Neuronal stem cell (in vitro differentiated cells): ENCODE results near the gene PIK3CD.

ENCODE experiments used
- DNase-seq: peaks from one replicate; pipeline ENCODE4 v3.0.0-alpha.2; 2013; ENCODE audit warnings: low spot score
- H2AFZ ChIP-seq: one replicate; pipeline ENCODE4 v1.6.1; 2013; ENCODE audit warnings: mild to moderate bottlenecking, low read length, inconsistent platforms
- H2AK5ac ChIP-seq: 2 replicates; pipeline ENCODE4 v1.6.1; 2013; ENCODE audit warnings: low read depth, mild to moderate bottlenecking, inconsistent platforms, low read length, moderate library complexity, mixed read lengths
- H2BK120ac ChIP-seq: 2 replicates; pipeline ENCODE4 v1.6.1; 2013; ENCODE audit warnings: low read depth, mild to moderate bottlenecking, inconsistent platforms, low read length, moderate library complexity, mixed read lengths
- H2BK12ac ChIP-seq: one replicate; pipeline ENCODE4 v1.6.1; 2013; ENCODE audit warnings: low read length, inconsistent platforms
- H2BK15ac ChIP-seq: 2 replicates; pipeline ENCODE4 v1.6.1; 2013; ENCODE audit warnings: mild to moderate bottlenecking, low read length, inconsistent platforms, mixed read lengths
- H2BK5ac ChIP-seq: one replicate; pipeline ENCODE4 v1.6.1; 2013; ENCODE audit warnings: inconsistent platforms, mild to moderate bottlenecking, low read length, moderate library complexity
- H3K14ac ChIP-seq: one replicate; pipeline ENCODE4 v1.6.1; 2013; ENCODE audit warnings: low read length, inconsistent platforms
- H3K18ac ChIP-seq: 2 replicates; pipeline ENCODE4 v1.6.1; 2013; ENCODE audit warnings: low read length, inconsistent platforms
- H3K23ac ChIP-seq: 2 replicates; pipeline ENCODE4 v1.6.1; 2013; ENCODE audit warnings: low read depth, mild to moderate bottlenecking, mixed read lengths, low read length, inconsistent platforms; ENCODE audit not compliant: poor library complexity
- H3K27ac ChIP-seq: replicated peaks from 3 replicates; pipeline ENCODE4 v1.5.1; 2013; ENCODE audit warnings: low read length, inconsistent platforms
- H3K27me3 ChIP-seq, 3 experiments: 2 replicates each; pipeline ENCODE4 v1.6.1; 2013; ENCODE audit warnings: low read length in 3 of 3, mild to moderate bottlenecking in 2 of 3, inconsistent platforms in 1 of 3, low read depth in 1 of 3, mixed read lengths in 1 of 3, moderate library complexity in 1 of 3; ENCODE audit not compliant: control insufficient read depth in 3 of 3, insufficient read depth in 3 of 3
- H3K36me3 ChIP-seq, 2 donors: replicated peaks in 1 of 2; 2 replicates each; pipeline ENCODE4 v1.6.1; 2013; ENCODE audit warnings: low read length in 2 of 2; ENCODE audit not compliant: control insufficient read depth in 2 of 2, insufficient read depth in 2 of 2
- H3K4ac ChIP-seq: 2 replicates; pipeline ENCODE4 v1.6.1; 2013; ENCODE audit warnings: inconsistent platforms, mild to moderate bottlenecking, low read length, moderate library complexity
- H3K4me1 ChIP-seq, 2 donors: 1 replicate in 1 of 2; 2 replicates in 1 of 2; pipeline ENCODE4 v1.6.1; 2013; ENCODE audit warnings: low read length in 2 of 2, low read depth in 1 of 2; ENCODE audit not compliant: control insufficient read depth in 2 of 2, insufficient read depth in 1 of 2
- H3K4me2 ChIP-seq: one replicate; pipeline ENCODE4 v1.6.1; 2013; ENCODE audit warnings: mild to moderate bottlenecking, low read length, inconsistent platforms; ENCODE audit not compliant: insufficient read depth, poor library complexity, severe bottlenecking
- H3K4me3 ChIP-seq, 2 donors: 2 replicates each; pipeline ENCODE4 v1.5.1; 2013; ENCODE audit warnings: low read length in 2 of 2, mild to moderate bottlenecking in 2 of 2, inconsistent platforms in 1 of 2, moderate library complexity in 1 of 2
- H3K79me1 ChIP-seq: one replicate; pipeline ENCODE4 v1.6.1; 2013; ENCODE audit warnings: low read depth, mild to moderate bottlenecking, inconsistent platforms, low read length, moderate library complexity
- H3K9ac ChIP-seq: one replicate; pipeline ENCODE4 v1.6.1; 2013; ENCODE audit warnings: mild to moderate bottlenecking, low read depth, low read length, inconsistent platforms; ENCODE audit not compliant: poor library complexity
- H3K9me3 ChIP-seq, 2 donors: replicated peaks in 1 of 2; 2 replicates each; pipeline versions ENCODE3 to v1.6.1; 2013; ENCODE audit warnings: low read length in 2 of 2, mild to moderate bottlenecking in 2 of 2, inconsistent platforms in 1 of 2, low read depth in 1 of 2, mixed read lengths in 1 of 2, moderate library complexity in 1 of 2; ENCODE audit not compliant: control insufficient read depth in 2 of 2, insufficient read depth in 1 of 2
- H4K8ac ChIP-seq: one replicate; pipeline ENCODE4 v1.6.1; 2013; ENCODE audit warnings: low read depth, mild to moderate bottlenecking, inconsistent platforms, low read length, moderate library complexity
- H4K91ac ChIP-seq: one replicate; pipeline ENCODE4 v1.6.1; 2013; ENCODE audit warnings: low read length, low read depth, mild to moderate bottlenecking, inconsistent platforms; ENCODE audit not compliant: poor library complexity
- WGBS, 2 donors: extraction: QIAGEN DNeasy Blood & Tissue Kit; methylation state at CpG; one replicate each; pipeline ENCODE4 v1.1.7; 2013; ENCODE audit warnings: missing lambda C conversion rate in 2 of 2, mixed read lengths in 1 of 2; ENCODE audit not compliant: insufficient read length in 2 of 2, insufficient replicate concordance in 1 of 2; ENCODE audit errors: extremely low coverage in 2 of 2; 5-methylcytosine and 5-hydroxymethylcytosine counted together

PIK3CD gene

GRCh38 chr1:9606948-9607347 is 44.6 kb upstream of the PIK3CD start:
- H3K4me2 ChIP-seq, result no peak overlapping the region
- H2BK15ac ChIP-seq, result no peak overlapping the region
- peaks cover 49 to 96% of the 10 kb centered on the region in 2 donors for H3K36me3 ChIP-seq
- no CpG with 5 or more reads among the region's 10 CpGs for WGBS, 2 donors
- no peak overlapping the region for H3K14ac ChIP-seq
- no peak overlapping the region for H3K9ac ChIP-seq
- DNase-seq, result no peak
- no peak overlapping the region for H4K8ac ChIP-seq
- H3K27me3 ChIP-seq, result no peaks in the 10 kb centered on the region
- H3K18ac ChIP-seq, result no peak overlapping the region
- no peak overlapping the region for H3K4ac ChIP-seq
- no peak overlapping the region for H3K4me3 ChIP-seq
- no peak overlapping the region for H2BK12ac ChIP-seq
- H2AK5ac ChIP-seq, result no peak overlapping the region
- no peak overlapping the region for H3K27ac ChIP-seq
- no peak overlapping the region for H2AFZ ChIP-seq
- peaks cover 3% of the 10 kb centered on the region for H3K79me1 ChIP-seq
- no peaks in the 10 kb centered on the region for H3K4me1 ChIP-seq
- peaks cover 0 to 4% of the 10 kb centered on the region in 2 donors for H3K9me3 ChIP-seq
- H2BK120ac ChIP-seq, result no peak overlapping the region
- H4K91ac ChIP-seq, result no peak overlapping the region
- no peak overlapping the region for H3K23ac ChIP-seq
- no peak overlapping the region for H2BK5ac ChIP-seq

GRCh38 chr1:9607352-9607751 is 44.2 kb upstream of the PIK3CD start:
- Histone ChIP-seq H3K9ac (no peak overlapping the region), H2BK15ac (no peak overlapping the region), H4K91ac (no peak overlapping the region), H3K27ac (no peak overlapping the region), H3K27me3 (no peaks in the 10 kb centered on the region), H4K8ac (no peak overlapping the region), H3K23ac (no peak overlapping the region), H3K4ac (no peak overlapping the region), H3K36me3 (peaks cover 50 to 96% of the 10 kb centered on the region in 2 donors), H3K18ac (no peak overlapping the region), H3K4me1 (no peaks in the 10 kb centered on the region), H3K79me1 (peaks cover 3% of the 10 kb centered on the region), H2AFZ (no peak overlapping the region), H3K14ac (no peak overlapping the region), H3K9me3 (peaks cover 0 to 4% of the 10 kb centered on the region in 2 donors), H2AK5ac (no peak overlapping the region), H2BK120ac (no peak overlapping the region), H2BK12ac (no peak overlapping the region), H3K4me3 (no peak overlapping the region), H3K4me2 (no peak overlapping the region), H2BK5ac (no peak overlapping the region)
- WGBS, 2 donors, result no CpG with 5 or more reads among the region's 19 CpGs
- no peak for DNase-seq

DNA sequence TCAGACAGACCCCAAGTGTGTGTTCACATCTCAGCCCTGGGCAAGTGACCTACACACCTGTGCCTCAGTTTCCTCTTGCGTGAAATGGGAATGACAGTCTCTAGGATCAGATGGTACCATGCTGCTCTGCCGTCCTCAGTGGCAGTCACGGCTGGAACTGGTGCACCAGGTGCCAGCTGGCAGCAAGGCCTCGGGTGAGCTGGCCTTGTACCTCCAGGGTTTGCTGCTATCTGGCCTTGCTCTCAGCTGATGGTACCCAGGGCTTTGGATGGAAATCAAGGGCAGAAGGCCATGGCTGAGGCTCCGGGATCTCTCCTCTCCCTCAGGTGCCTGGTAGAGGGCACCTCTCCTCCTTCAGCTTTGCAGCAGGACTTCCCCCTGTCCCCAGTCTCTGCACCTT is 41.5 kb upstream of the PIK3CD start:
- peaks cover 0 to 4% of the 10 kb centered on the region in 2 donors for H3K9me3 ChIP-seq
- no peak overlapping the region for H2BK120ac ChIP-seq
- H3K9ac ChIP-seq, result peak overlapping the region; percentile 24
- DNase-seq, result no peak
- WGBS, 2 donors, result no CpG with 5 or more reads among the region's 5 CpGs
- no peak overlapping the region for H2BK5ac ChIP-seq
- no peak overlapping the region for H2BK12ac ChIP-seq
- no peak overlapping the region for H4K8ac ChIP-seq
- no peak overlapping the region for H3K27ac ChIP-seq
- H3K23ac ChIP-seq, result no peak overlapping the region
- no peaks in the 10 kb centered on the region for H3K27me3 ChIP-seq
- H2BK15ac ChIP-seq, result no peak overlapping the region
- no peak overlapping the region for H2AK5ac ChIP-seq
- H3K79me1 ChIP-seq, result peaks cover 5% of the 10 kb centered on the region
- no peak overlapping the region for H3K18ac ChIP-seq
- peaks cover 46 to 87% of the 10 kb centered on the region in 2 donors for H3K36me3 ChIP-seq
- no peak overlapping the region for H4K91ac ChIP-seq
- no peak overlapping the region for H3K4me3 ChIP-seq
- H3K4me1 ChIP-seq, result no peaks in the 10 kb centered on the region
- H3K4me2 ChIP-seq, result no peak overlapping the region
- no peak overlapping the region for H3K4ac ChIP-seq
- no peak overlapping the region for H2AFZ ChIP-seq
- no peak overlapping the region for H3K14ac ChIP-seq

- H3K4me2 ChIP-seq, result no peak overlapping the region
These were observed 41.0 kb upstream of the PIK3CD start for GRCh38 chr1:9610548-9610947.

More at GRCh38 chr1:9610548-9610947, 41.0 kb upstream of the PIK3CD start:
- Histone ChIP-seq H3K27ac (no peak overlapping the region), H3K27me3 (no peaks in the 10 kb centered on the region), H3K4me3 (no peak overlapping the region), H3K79me1 (peaks cover 3% of the 10 kb centered on the region), H2BK5ac (no peak overlapping the region), H2BK120ac (no peak overlapping the region), H4K91ac (no peak overlapping the region), H2AK5ac (no peak overlapping the region), H2BK12ac (no peak overlapping the region), H4K8ac (no peak overlapping the region), H3K4ac (no peak overlapping the region), H3K23ac (no peak overlapping the region), H3K14ac (no peak overlapping the region), H3K9me3 (peaks cover 0 to 3% of the 10 kb centered on the region in 2 donors), H2AFZ (no peak overlapping the region), H3K4me1 (no peaks in the 10 kb centered on the region), H3K9ac (no peak overlapping the region), H3K18ac (peak overlapping the region; percentile 27), H3K36me3 (peaks cover 45 to 81% of the 10 kb centered on the region in 2 donors), H2BK15ac (no peak overlapping the region)
- WGBS, 2 donors, result no CpG with 5 or more reads among the region's 25 CpGs
- DNase-seq, result no peak
